ENCODE data around the gene SIRPG.
"Not testable (repeated sequence)": the region's sequence is repeated elsewhere in the genome, so short reads cannot be mapped to it uniquely, and the experiment has no call there.

Gene SIRPG

GRCh38 chr20:1657556-1658334 lies at the start of gene SIRPG:
TSS of gene SIRPG (minus strand) at chr20:1657779. CDS start at chr20:1657714, 65 bp downstream.
- FAIRE-seq (no peak), DNase-seq (ENCODE audit: insufficient read length, low spot score) (no peak)

GRCh38 chr20:1706887-1707286 lies 49.3 kb upstream of the SIRPG start:
- DNase-seq (ENCODE audit: insufficient read length, low spot score); FAIRE-seq: not testable (repeated sequence)

GRCh38 chr20:1706079-1706478 lies 48.5 kb upstream of the SIRPG start:
- no peak for DNase-seq (ENCODE audit: insufficient read length, low spot score)
- no peak for FAIRE-seq

GRCh38 chr20:1702855-1703254 lies 45.3 kb upstream of the SIRPG start:
- DNase-seq (ENCODE audit: insufficient read length, low spot score) (no peak), FAIRE-seq (no peak)

GRCh38 chr20:1702328-1702727 lies 44.7 kb upstream of the SIRPG start:
- FAIRE-seq (no peak), DNase-seq (ENCODE audit: insufficient read length, low spot score) (no peak)

GRCh38 chr20:1700990-1701389 lies 43.4 kb upstream of the SIRPG start:
- no peak for FAIRE-seq
- no peak for DNase-seq (ENCODE audit: insufficient read length, low spot score)

- no peak for FAIRE-seq
- DNase-seq (ENCODE audit: insufficient read length, low spot score): no peak
Measured at GRCh38 chr20:1697592-1697991, 40.0 kb upstream of the SIRPG start.

GRCh38 chr20:1696521-1697209 lies 39.1 kb upstream of the SIRPG start:
- DNase-seq (ENCODE audit: insufficient read length, low spot score): no peak
- FAIRE-seq: no peak

GRCh38 chr20:1694672-1695071 lies 37.1 kb upstream of the SIRPG start:
- DNase-seq (ENCODE audit: insufficient read length, low spot score) (no peak), FAIRE-seq (no peak)

- no peak for FAIRE-seq
- no peak for DNase-seq (ENCODE audit: insufficient read length, low spot score)
Measured at GRCh38 chr20:1693427-1693826, 35.8 kb upstream of the SIRPG start.

- FAIRE-seq (no peak), DNase-seq (ENCODE audit: insufficient read length, low spot score) (no peak)
Measured at GRCh38 chr20:1689721-1690120, 32.1 kb upstream of the SIRPG start.

GRCh38 chr20:1688886-1689538 lies 31.4 kb upstream of the SIRPG start:
- DNase-seq (ENCODE audit: insufficient read length, low spot score): no peak
- FAIRE-seq: no peak

GRCh38 chr20:1687053-1687452 lies 29.5 kb upstream of the SIRPG start:
- FAIRE-seq (no peak), DNase-seq (ENCODE audit: insufficient read length, low spot score) (no peak)

- no peak for DNase-seq (ENCODE audit: insufficient read length, low spot score)
- FAIRE-seq: no peak
Measured at GRCh38 chr20:1686151-1686748, 28.7 kb upstream of the SIRPG start.

GRCh38 chr20:1685304-1686052 lies 27.9 kb upstream of the SIRPG start:
- FAIRE-seq (no peak), DNase-seq (ENCODE audit: insufficient read length, low spot score) (no peak)

GRCh38 chr20:1684872-1685271 lies 27.3 kb upstream of the SIRPG start:
- FAIRE-seq: no peak

GRCh38 chr20:1676650-1677049 lies 19.1 kb upstream of the SIRPG start:
- no peak for DNase-seq (ENCODE audit: insufficient read length, low spot score)

More at GRCh38 chr20:1684872-1685271, 27.3 kb upstream of the SIRPG start:
- no peak for DNase-seq (ENCODE audit: insufficient read length, low spot score)

GRCh38 chr20:1674990-1675780 lies 17.6 kb upstream of the SIRPG start:
- no peak for FAIRE-seq
- no peak for DNase-seq (ENCODE audit: insufficient read length, low spot score)

More at GRCh38 chr20:1676650-1677049, 19.1 kb upstream of the SIRPG start:
- no peak for FAIRE-seq

GRCh38 chr20:1674361-1674760 lies 16.8 kb upstream of the SIRPG start:
- no peak for FAIRE-seq

GRCh38 chr20:1673424-1673823 lies 15.8 kb upstream of the SIRPG start:
- FAIRE-seq (no peak), DNase-seq (ENCODE audit: insufficient read length, low spot score) (no peak)

More at GRCh38 chr20:1674361-1674760, 16.8 kb upstream of the SIRPG start:
- no peak for DNase-seq (ENCODE audit: insufficient read length, low spot score)
